Coronary artery (tissue), 2 donors: ENCODE data around the gene CHPF2.

Experiments used
- DNase-seq: peaks from one replicate; pipeline ENCODE4 v3.0.0-alpha.2; 2017; ENCODE audit warnings: low spot score
- H3K27ac ChIP-seq, 2 donors: fragments of 200-600 bp; sonication (generic); one replicate each; pipeline ENCODE4 v1.5.1; 2016 to 2019
- H3K4me3 ChIP-seq: fragments of 200-600 bp; sonication (generic); 2 replicates; pipeline ENCODE4 v1.5.1; 2016; ENCODE audit warnings: mild to moderate bottlenecking, moderate library complexity
- CTCF ChIP-seq: fragments of 200-600 bp; sonication (generic); IDR thresholded peaks from one replicate; pipeline ENCODE4 v1.5.1; 2019; ENCODE audit warnings: antibody characterized with exemption

The CHPF2 gene

GRCh38 chr7:151243408-151244195 is 11.3 kb downstream of the CHPF2 start:
- no peak for TF ChIP-seq CTCF
- Histone ChIP-seq H3K4me3 (peak overlapping the region; percentile 23), H3K27ac (peak overlapping the region; percentile 9 to 29)
- DNase-seq: no peak

- TF ChIP-seq CTCF: peak; percentile 86
- Histone ChIP-seq H3K4me3 (peak overlapping the region; percentile 94), H3K27ac (peak overlapping the region; percentile 9 to 99)
- no peak for DNase-seq
These were observed 12.0 kb downstream of the CHPF2 start for GRCh38 chr7:151244196-151244840.

GRCh38 chr7:151244841-151245346 is 12.6 kb downstream of the CHPF2 start:
- TF ChIP-seq CTCF: no peak
- peak overlapping the region; percentile 61 to 99 for H3K27ac ChIP-seq
- H3K4me3 ChIP-seq: peak overlapping the region; percentile 94
- DNase-seq: no peak

- DNase-seq: no peak
- peak overlapping the region; percentile 94 for H3K4me3 ChIP-seq
These were observed 13.2 kb downstream of the CHPF2 start for GRCh38 chr7:151245360-151246101.

GRCh38 chr7:151246102-151246850 is 14.0 kb downstream of the CHPF2 start:
- no peak for DNase-seq
- no peak for TF ChIP-seq CTCF
- Histone ChIP-seq H3K27ac (peak overlapping the region; percentile 97 to 99), H3K4me3 (peak overlapping the region; percentile 94)

More at GRCh38 chr7:151245360-151246101, 13.2 kb downstream of the CHPF2 start:
- peak; percentile 91 for TF ChIP-seq CTCF
- H3K27ac ChIP-seq: peak overlapping the region; percentile 97 to 99

GRCh38 chr7:151246851-151247580 is 14.7 kb downstream of the CHPF2 start:
- TF ChIP-seq CTCF: no peak

More at GRCh38 chr7:151246851-151247580, 14.7 kb downstream of the CHPF2 start:
- H3K27ac ChIP-seq: peak overlapping the region; percentile 97 to 99
- DNase-seq: no peak
- peak overlapping the region; percentile 94 for H3K4me3 ChIP-seq
